ENCODE measurements around the gene NES.
A peak's percentile ranks its signal among the peaks of the same experiment; 100 is the strongest.

NES gene

DNA sequence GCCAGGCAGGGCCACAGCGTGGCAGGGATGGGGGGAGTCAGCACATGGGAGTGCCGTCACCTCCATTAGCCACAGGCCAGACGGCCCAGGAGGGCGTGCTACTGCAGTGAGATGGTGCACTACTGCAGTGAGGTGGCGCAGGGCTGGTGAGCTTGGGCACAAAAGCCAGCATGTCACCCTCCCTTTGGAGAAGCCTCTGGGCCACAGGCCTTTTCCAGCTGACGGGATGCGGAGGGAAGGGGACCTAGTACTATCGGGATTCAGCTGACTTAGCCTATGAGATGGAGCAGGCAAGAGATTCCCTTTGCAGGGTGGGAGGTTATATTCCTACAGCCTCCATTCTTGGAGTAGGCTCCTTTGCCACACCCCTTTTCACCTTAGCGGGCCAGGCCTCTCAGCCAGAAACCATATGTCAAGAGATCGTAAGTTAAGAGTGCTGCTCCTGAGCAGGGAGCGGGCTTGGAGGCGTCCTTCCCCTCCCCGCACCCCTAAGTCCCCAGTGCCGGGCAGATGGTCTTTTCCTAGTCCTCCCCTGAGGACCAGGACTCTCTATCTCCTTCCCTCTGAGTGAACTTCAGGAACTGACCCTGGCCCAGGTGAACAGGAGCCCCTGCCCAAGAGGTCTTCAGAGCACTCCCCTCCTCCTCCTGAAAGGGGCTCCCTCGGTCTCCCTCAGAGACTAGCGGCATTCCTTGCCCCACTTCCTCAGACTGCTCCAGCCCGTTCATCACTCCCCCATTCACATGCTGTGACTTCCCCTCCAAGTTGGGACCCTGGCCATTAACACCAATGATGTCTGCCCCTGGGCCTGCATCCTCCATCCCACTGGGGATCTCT, 8.2 kb downstream of the NES start:
- ATAC-seq: peak; percentile 8; the same call in 2 of the 3 replicates
- TF ChIP-seq, protein P1, sequence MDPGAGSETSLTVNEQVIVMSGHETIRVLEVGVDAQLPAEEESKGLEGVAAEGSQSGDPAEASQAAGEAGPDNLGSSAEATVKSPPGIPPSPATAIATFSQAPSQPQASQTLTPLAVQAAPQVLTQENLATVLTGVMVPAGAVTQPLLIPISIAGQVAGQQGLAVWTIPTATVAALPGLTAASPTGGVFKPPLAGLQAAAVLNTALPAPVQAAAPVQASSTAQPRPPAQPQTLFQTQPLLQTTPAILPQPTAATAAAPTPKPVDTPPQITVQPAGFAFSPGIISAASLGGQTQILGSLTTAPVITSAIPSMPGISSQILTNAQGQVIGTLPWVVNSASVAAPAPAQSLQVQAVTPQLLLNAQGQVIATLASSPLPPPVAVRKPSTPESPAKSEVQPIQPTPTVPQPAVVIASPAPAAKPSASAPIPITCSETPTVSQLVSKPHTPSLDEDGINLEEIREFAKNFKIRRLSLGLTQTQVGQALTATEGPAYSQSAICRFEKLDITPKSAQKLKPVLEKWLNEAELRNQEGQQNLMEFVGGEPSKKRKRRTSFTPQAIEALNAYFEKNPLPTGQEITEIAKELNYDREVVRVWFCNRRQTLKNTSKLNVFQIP (CRISPR knock-in tag; IDR thresholded peaks at IDR 0.05; ENCODE audit: borderline replicate concordance, low read depth): no peak
- no peak for TF ChIP-seq SNAI2 (CRISPR knock-in tag; IDR thresholded peaks at IDR 0.05)
- no peak for TF ChIP-seq GLIS3 (CRISPR knock-in tag; IDR thresholded peaks at IDR 0.05)
- no peak; the same call in 1 of the 2 replicates for TF ChIP-seq ZNF70 (CRISPR knock-in tag; IDR thresholded peaks at IDR 0.05)
- TF ChIP-seq, protein P2, sequence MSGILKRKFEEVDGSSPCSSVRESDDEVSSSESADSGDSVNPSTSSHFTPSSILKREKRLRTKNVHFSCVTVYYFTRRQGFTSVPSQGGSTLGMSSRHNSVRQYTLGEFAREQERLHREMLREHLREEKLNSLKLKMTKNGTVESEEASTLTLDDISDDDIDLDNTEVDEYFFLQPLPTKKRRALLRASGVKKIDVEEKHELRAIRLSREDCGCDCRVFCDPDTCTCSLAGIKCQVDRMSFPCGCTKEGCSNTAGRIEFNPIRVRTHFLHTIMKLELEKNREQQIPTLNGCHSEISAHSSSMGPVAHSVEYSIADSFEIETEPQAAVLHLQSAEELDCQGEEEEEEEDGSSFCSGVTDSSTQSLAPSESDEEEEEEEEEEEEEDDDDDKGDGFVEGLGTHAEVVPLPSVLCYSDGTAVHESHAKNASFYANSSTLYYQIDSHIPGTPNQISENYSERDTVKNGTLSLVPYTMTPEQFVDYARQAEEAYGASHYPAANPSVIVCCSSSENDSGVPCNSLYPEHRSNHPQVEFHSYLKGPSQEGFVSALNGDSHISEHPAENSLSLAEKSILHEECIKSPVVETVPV (CRISPR knock-in tag; IDR thresholded peaks at IDR 0.05): no peak
- no peak for TF ChIP-seq ZFP30 (CRISPR knock-in tag; IDR thresholded peaks at IDR 0.05)
- TF ChIP-seq CSDC2 (CRISPR knock-in tag; IDR thresholded peaks at IDR 0.05): no peak
- no peak for TF ChIP-seq ZC3H10 (CRISPR knock-in tag; IDR thresholded peaks at IDR 0.05)

DNA sequence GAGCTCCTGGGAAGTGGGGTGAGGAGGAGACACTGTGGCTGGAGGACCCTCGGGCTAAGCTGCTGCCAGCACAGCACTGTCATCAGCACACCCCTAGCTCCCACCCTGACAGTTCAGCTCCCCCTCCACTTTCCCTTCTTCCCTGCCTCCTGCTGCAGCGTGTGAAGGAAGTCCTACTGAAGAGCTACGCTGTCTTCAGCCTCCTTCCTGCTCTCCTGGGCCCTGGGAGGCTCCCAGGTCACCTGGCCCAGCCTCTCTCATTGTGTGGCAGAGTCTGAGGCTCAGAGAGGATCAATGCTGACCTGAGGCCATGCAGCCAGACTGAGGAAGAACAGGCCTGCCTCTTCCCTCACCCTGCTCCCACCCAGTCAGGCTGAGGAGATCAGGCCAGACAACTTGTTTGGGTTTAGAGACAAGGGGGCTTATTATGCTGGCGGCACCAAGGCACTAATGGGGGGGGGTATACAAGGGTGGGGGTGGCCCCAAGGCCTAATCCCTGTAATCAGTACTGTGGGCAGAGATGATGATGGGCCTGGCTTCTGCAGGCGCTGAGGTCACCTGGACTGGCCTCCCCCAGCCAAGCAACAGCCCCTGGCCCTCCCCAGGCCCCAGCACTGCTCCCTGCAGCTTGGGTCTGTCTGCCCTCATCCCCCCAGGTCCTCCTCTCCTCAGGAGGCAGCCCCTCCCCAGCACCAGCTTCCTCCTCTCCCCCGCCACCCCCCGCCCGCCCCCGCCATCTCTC, 9.1 kb downstream of the NES start:
- peak; percentile 8; the same call in 2 of the 3 replicates for ATAC-seq
- TF ChIP-seq RARB (CRISPR knock-in tag; IDR thresholded peaks at IDR 0.05): no peak
- TF ChIP-seq GLIS3 (CRISPR knock-in tag; IDR thresholded peaks at IDR 0.05): no peak

DNA sequence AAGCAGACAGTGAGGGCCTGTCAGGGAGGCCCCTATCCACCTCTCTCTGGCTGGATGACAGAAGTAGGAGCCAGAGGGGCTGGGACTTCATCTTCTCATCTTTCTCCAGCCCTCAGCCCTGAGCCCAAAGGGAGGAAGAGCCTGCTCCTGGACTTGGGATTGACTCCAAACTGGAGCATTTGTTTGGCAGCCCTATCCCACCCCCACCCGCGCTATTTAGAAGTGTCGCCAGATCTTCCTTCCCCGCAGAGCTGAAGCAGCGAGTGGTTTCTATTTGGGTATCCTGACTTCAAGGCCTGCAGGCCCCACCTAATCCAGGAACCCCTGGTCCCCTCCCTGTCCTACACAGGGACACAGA, 9.6 kb downstream of the NES start:
- TF ChIP-seq BACH2 (CRISPR knock-in tag; IDR thresholded peaks at IDR 0.05; ENCODE audit: borderline replicate concordance): no peak
- no peak for TF ChIP-seq ZFP30 (CRISPR knock-in tag; IDR thresholded peaks at IDR 0.05)
- TF ChIP-seq TCF4 (CRISPR knock-in tag; IDR thresholded peaks at IDR 0.05; ENCODE audit: borderline replicate concordance): no peak
- no peak for TF ChIP-seq ZNF8 (CRISPR knock-in tag; IDR thresholded peaks at IDR 0.05)
- TF ChIP-seq TOX (CRISPR knock-in tag; IDR thresholded peaks at IDR 0.05; ENCODE audit: borderline replicate concordance): no peak
- no peak for TF ChIP-seq ESRRG (CRISPR knock-in tag; IDR thresholded peaks at IDR 0.05)
- no peak for TF ChIP-seq RARB (CRISPR knock-in tag; IDR thresholded peaks at IDR 0.05)
- TF ChIP-seq ZC3H10 (CRISPR knock-in tag; IDR thresholded peaks at IDR 0.05): no peak
- no peak for TF ChIP-seq SNAI2 (CRISPR knock-in tag; IDR thresholded peaks at IDR 0.05)
- no peak for TF ChIP-seq GLIS3 (CRISPR knock-in tag; IDR thresholded peaks at IDR 0.05)
- TF ChIP-seq OSR1 (CRISPR knock-in tag; IDR thresholded peaks at IDR 0.05): no peak
- TF ChIP-seq ZFP3 (CRISPR knock-in tag; IDR thresholded peaks at IDR 0.05): no peak
- TF ChIP-seq, protein P3, sequence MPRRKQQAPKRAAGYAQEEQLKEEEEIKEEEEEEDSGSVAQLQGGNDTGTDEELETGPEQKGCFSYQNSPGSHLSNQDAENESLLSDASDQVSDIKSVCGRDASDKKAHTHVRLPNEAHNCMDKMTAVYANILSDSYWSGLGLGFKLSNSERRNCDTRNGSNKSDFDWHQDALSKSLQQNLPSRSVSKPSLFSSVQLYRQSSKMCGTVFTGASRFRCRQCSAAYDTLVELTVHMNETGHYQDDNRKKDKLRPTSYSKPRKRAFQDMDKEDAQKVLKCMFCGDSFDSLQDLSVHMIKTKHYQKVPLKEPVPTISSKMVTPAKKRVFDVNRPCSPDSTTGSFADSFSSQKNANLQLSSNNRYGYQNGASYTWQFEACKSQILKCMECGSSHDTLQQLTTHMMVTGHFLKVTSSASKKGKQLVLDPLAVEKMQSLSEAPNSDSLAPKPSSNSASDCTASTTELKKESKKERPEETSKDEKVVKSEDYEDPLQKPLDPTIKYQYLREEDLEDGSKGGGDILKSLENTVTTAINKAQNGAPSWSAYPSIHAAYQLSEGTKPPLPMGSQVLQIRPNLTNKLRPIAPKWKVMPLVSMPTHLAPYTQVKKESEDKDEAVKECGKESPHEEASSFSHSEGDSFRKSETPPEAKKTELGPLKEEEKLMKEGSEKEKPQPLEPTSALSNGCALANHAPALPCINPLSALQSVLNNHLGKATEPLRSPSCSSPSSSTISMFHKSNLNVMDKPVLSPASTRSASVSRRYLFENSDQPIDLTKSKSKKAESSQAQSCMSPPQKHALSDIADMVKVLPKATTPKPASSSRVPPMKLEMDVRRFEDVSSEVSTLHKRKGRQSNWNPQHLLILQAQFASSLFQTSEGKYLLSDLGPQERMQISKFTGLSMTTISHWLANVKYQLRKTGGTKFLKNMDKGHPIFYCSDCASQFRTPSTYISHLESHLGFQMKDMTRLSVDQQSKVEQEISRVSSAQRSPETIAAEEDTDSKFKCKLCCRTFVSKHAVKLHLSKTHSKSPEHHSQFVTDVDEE (CRISPR knock-in tag; IDR thresholded peaks at IDR 0.05): no peak
- TF ChIP-seq, protein P2 (CRISPR knock-in tag; IDR thresholded peaks at IDR 0.05): no peak
- ATAC-seq: peak; percentile 2; the same call in 2 of the 3 replicates

DNA sequence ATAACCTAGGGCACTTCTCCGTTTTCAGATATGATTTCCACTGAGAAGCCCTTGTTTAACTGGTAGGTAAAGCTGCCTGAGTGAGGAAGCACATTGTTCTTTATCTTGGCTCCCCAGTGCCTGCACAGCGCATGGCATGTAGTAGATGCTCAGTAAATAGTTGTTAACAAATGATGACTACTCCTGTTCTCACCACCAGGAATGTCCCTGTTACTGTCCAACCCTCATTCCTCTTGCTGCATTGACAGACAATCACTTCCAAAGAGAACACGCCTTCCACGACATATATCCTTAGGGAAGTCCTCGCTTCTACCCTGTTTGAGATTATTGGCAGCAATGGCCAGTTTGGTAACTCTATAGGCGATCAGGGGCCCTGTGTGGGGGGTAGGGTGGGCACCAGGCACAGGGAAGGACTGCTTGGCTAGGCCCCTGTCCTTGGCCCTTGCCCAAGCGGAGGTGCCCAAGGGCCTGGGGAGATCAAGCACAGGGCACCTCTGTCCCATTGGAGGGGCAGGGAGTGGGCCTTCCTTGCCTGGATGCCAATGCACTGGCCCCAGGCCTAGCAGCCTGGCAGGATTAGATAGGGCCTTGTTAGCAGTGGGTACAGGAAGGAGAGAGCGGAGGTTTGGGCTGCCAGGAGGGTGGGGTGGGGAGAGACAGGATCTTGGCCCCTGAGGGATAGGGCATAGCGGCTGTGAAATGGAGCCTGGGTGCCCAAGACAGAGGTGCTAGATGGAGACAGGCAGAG, 10.2 kb downstream of the NES start:
- TF ChIP-seq, protein P4, sequence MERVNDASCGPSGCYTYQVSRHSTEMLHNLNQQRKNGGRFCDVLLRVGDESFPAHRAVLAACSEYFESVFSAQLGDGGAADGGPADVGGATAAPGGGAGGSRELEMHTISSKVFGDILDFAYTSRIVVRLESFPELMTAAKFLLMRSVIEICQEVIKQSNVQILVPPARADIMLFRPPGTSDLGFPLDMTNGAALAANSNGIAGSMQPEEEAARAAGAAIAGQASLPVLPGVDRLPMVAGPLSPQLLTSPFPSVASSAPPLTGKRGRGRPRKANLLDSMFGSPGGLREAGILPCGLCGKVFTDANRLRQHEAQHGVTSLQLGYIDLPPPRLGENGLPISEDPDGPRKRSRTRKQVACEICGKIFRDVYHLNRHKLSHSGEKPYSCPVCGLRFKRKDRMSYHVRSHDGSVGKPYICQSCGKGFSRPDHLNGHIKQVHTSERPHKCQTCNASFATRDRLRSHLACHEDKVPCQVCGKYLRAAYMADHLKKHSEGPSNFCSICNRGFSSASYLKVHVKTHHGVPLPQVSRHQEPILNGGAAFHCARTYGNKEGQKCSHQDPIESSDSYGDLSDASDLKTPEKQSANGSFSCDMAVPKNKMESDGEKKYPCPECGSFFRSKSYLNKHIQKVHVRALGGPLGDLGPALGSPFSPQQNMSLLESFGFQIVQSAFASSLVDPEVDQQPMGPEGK (CRISPR knock-in tag; IDR thresholded peaks at IDR 0.05; ENCODE audit: borderline replicate concordance): 0 out of 2 replicates have a peak, but pooled peaks have one; percentile 23
- TF ChIP-seq, protein P3 (CRISPR knock-in tag; IDR thresholded peaks at IDR 0.05): no peak
- peak; percentile 1; the same call in 1 of the 3 replicates for ATAC-seq
